C4-2B (cell line): ENCODE measurements around the gene KMT5B.

Experiments used
- H3K27ac ChIP-seq: fragments of 450-650 bp; 2 replicates; pipeline ENCODE4 v1.5.1; 2017
- CTCF ChIP-seq: fragments of 450-650 bp; conservative IDR thresholded peaks from 2 replicates; pipeline ENCODE4 v1.5.1; 2017; ENCODE audit warnings: mild to moderate bottlenecking
- ZFX ChIP-seq: fragments of 450-650 bp; IDR thresholded peaks from 2 replicates; pipeline ENCODE4 v1.6.1; 2017

KMT5B gene

GRCh38 chr11:68193018-68193417, 20.1 kb downstream of the KMT5B start:
- H3K27ac ChIP-seq, result no peak overlapping the region
- TF ChIP-seq ZFX, result no peak
- TF ChIP-seq CTCF, result no peak

- no peak overlapping the region for H3K27ac ChIP-seq
- TF ChIP-seq ZFX (no peak), CTCF (no peak)
Observed at GRCh38 chr11:68191661-68192579, 21.2 kb downstream of the KMT5B start.

GRCh38 chr11:68189888-68190287, 23.2 kb downstream of the KMT5B start:
- TF ChIP-seq CTCF (no peak), ZFX (no peak)
- H3K27ac ChIP-seq, result no peak overlapping the region

GRCh38 chr11:68189082-68189481, 24.0 kb downstream of the KMT5B start:
- TF ChIP-seq CTCF, result no peak
- no peak for TF ChIP-seq ZFX
- no peak overlapping the region for H3K27ac ChIP-seq

GRCh38 chr11:68186061-68186460, 27.0 kb downstream of the KMT5B start:
- TF ChIP-seq ZFX (no peak), CTCF (no peak)
- no peak overlapping the region for H3K27ac ChIP-seq

GRCh38 chr11:68181719-68182451, 31.2 kb downstream of the KMT5B start:
- no peak overlapping the region for H3K27ac ChIP-seq
- TF ChIP-seq ZFX (no peak), CTCF (no peak)

GRCh38 chr11:68179847-68180246, 33.2 kb downstream of the KMT5B start:
- TF ChIP-seq CTCF (no peak), ZFX (no peak)
- H3K27ac ChIP-seq, result no peak overlapping the region
